Ovary (tissue), 9 donors: Measurements from ENCODE around the gene ARMC10. TPM values are rescaled to one million over a fixed set of nuclear protein-coding genes. Genes with fewer than 3 reads are reported as not detected.
"Not testable (repeated sequence)": the region's sequence is repeated elsewhere in the genome, so short reads cannot be mapped to it uniquely, and the experiment has no call there.

Experiments used
- DNase-seq, 5 donors: peaks; one replicate each; pipeline ENCODE4 v3.0.0-alpha.2; 2019 to 2020
- H3K27ac ChIP-seq, 2 donors: fragments of 200-600 bp; one replicate each; pipeline versions ENCODE4 v1.5.1 to v1.8.0; 2019 to 2022
- H3K27me3 ChIP-seq: fragments of 200-600 bp; one replicate; pipeline ENCODE4 v1.8.0; 2022
- H3K36me3 ChIP-seq: fragments of 200-600 bp; sonication (generic); one replicate; pipeline ENCODE4 v1.5.1; 2019
- H3K4me1 ChIP-seq: one replicate; pipeline ENCODE4 v1.8.1; 2013; ENCODE audit warnings: mild to moderate bottlenecking, moderate library complexity; ENCODE audit not compliant: insufficient read depth
- H3K4me3 ChIP-seq: fragments of 200-600 bp; sonication (generic); one replicate; pipeline ENCODE4 v1.5.1; 2017
- H3K9me3 ChIP-seq, 2 donors: fragments of 200-600 bp in 1 of 2; sonication (generic) in 1 of 2; one replicate each; pipeline versions ENCODE4 v1.5.1 to v1.8.1; 2013 to 2019; ENCODE audit warnings: mild to moderate bottlenecking in 1 of 2, moderate library complexity in 1 of 2
- CTCF ChIP-seq, 3 donors: fragments of 450-650 bp in 2 of 3; fragments of 200-600 bp in 1 of 3; IDR thresholded peaks; one replicate each; pipeline versions ENCODE4 v1.5.1 to v1.8.0; 2016 to 2022; ENCODE audit warnings: antibody characterized with exemption in 3 of 3, mild to moderate bottlenecking in 1 of 3
- EP300 ChIP-seq: sonication (generic); formaldehyde crosslinking; IDR thresholded peaks from one replicate; pipeline ENCODE4 v1.6.1; 2017; ENCODE audit warnings: antibody characterized with exemption
- POLR2A ChIP-seq: fragments of 450-650 bp; IDR thresholded peaks from one replicate; pipeline ENCODE4 v1.6.1; 2017; ENCODE audit warnings: antibody characterized with exemption, mild to moderate bottlenecking, moderate library complexity
- WGBS, 3 donors: extraction: QIAGEN DNeasy Blood & Tissue Kit in 1 of 3; methylation state at CpG; one replicate each; pipeline versions ENCODE4 v1.1.5 to v1.1.7; 2013 to 2017; 5-methylcytosine and 5-hydroxymethylcytosine counted together
- intact Hi-C, 4 donors: fragments of 100-400 bp; cut with DNase I; formaldehyde crosslinking; loops; one replicate each; pipeline versions ENCODE4 v1.11.0 to v1.15.1; 2022 to 2023
- polyA plus RNA-seq, 2 donors: library from polyadenylated mRNA; stranded (reverse); fragments of 200-250 nt in 1 of 2; fragments of 350-450 nt in 1 of 2; fragmentation: Illumina TruSeq in 1 of 2; extraction: RNeasy Lipid Tissue Mini Kit (QIAGEN cat#74804) in 1 of 2; gene quantifications; one replicate each; pipeline ENCODE4 v1.2.3, GENCODE V29; 2013 to 2014
- total RNA-seq, 7 donors: library from RNA; depleted of rRNA in 2 of 7; stranded (reverse); fragments of >200 nt in 2 of 7; fragmentation: NEBNext Ultra II Directional in 3 of 7; extraction: Animal tissue kit (Norgen Biotek cat#: 25700) in 3 of 7; gene quantifications; one replicate each; pipeline versions ENCODE4 v1.1.0 to v1.2.4, GENCODE V29; 2016 to 2023
- donor health status: DM: no; HTN: no; CAD: no; lungs with moderate emphysema.
- donor health status: DM: no; HTN: no; CAD: no.
- donor health status: Bipolar disorder and iron deficiency.
- donor health status: DM: yes; HTN: yes; CAD: no.
- donor health status: DM: no; HTN: no; CAD: no.
- donor health status: DM: yes; HTN: yes; CAD: no.

Gene ARMC10
- total and polyA plus RNA-seq, 9 donors: 23.6 to 54.0 (median 48.3) TPM

GRCh38 chr7:103076764-103077163, 1.8 kb downstream of the ARMC10 start:
- Histone ChIP-seq H3K4me1 (peaks cover 6% of the 10 kb centered on the region), H3K4me3 (no peak overlapping the region), H3K27me3 (no peaks in the 10 kb centered on the region), H3K9me3 (no peaks in the 10 kb centered on the region), H3K36me3 (no peaks in the 10 kb centered on the region), H3K27ac (no peak overlapping the region)
- WGBS, 3 donors: 89 to 92% (median 89%) methylated on average over 7 of the region's 7 CpGs
- no peak for DNase-seq
- no peak for TF ChIP-seq POLR2A
- TF ChIP-seq EP300: no peak
- TF ChIP-seq CTCF (IDR thresholded peaks at IDR 0.05): no peak
- intact Hi-C loops: loop anchor here in 3 of 4 donors (5.0 to 10.0 kb wide), 2 partner anchors 68 to 71 kb away; partner anchors contain the start of gene NAPEPLD (in 3 of the 3)

DNA sequence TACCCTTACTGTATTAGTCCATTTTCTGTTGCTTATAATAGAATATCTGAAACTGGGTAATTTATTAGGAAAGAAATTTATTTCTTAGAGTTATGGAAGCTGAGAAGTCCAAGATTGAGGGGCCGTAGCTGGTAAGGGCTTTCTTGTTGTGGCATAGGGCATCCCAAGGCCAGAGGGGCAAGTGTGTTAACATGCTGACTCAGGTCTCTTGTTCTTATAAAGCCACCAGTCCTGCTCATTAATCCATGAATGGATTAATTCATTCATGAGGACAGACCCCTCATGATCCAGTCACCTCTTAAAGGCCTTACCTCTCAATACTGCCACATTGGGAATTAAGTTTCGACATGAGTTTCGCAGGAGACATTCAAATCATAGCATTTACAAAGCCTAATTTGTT, 2.4 kb downstream of the ARMC10 start:
- Histone ChIP-seq H3K27ac (no peak overlapping the region), H3K9me3 (no peaks in the 10 kb centered on the region), H3K36me3 (no peaks in the 10 kb centered on the region), H3K4me1 (peaks cover 6% of the 10 kb centered on the region), H3K27me3 (no peaks in the 10 kb centered on the region), H3K4me3 (no peak overlapping the region)
- intact Hi-C loops: loop anchor here in 3 of 4 donors (5.0 to 10.0 kb wide), 2 partner anchors 67 to 70 kb away; partner anchors contain the start of gene NAPEPLD (in 3 of the 3)
- DNase-seq: no peak
- WGBS, 3 donors: 97 to 99% (median 97%) methylated on average over 3 of the region's 3 CpGs
- TF ChIP-seq EP300 (no peak), POLR2A (no peak), CTCF (IDR thresholded peaks at IDR 0.05) (no peak)

DNA sequence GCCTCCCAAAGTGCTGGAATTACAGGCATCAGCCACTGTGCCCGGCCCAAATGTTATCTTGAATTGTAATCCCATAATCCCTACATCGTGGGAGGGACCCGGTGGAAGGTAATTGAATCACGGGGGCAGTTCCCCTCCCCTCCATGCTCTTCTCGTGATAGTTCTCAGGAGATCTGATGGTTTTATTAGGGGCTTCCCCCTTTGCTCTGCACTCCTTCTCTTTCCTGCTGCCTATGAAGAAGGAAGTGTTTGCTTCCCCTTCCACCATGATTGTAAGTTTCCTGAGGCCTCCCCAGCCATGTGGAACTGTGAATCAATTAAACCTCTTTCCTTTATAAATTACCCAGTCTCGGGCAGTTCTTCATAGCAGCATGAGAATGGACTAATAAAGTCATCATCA, 3.3 kb downstream of the ARMC10 start:
- intact Hi-C loops: loop anchor here in 3 of 4 donors (5.0 to 10.0 kb wide), 2 partner anchors 67 to 69 kb away; partner anchors contain the start of gene NAPEPLD (in 3 of the 3)
- not testable (repeated sequence) for H3K36me3 ChIP-seq, H3K4me1 ChIP-seq, DNase-seq, H3K4me3 ChIP-seq, H3K27me3 ChIP-seq, H3K27ac ChIP-seq, H3K9me3 ChIP-seq
- WGBS, 3 donors: 73 to 86% (median 80%) methylated on average over 6 of the region's 6 CpGs

DNA sequence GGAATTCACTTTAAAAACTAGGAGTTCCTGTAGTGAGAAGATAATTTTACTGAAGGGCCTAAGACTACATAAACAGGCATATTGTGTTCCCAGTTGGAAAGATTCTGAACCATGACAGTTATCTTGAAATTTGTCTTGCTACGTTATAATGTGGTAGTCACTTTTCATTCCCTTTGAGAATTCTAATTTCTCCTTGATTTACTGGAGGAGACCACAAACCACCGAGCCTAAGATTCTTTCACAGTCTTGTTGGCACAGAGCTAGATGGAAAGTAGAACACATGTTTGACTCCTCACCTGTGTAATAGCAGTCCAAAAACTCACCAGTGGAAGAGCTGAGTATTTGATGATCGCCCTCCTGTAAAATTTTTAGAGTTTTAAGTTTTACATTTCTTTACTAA, 4.9 kb downstream of the ARMC10 start:
- no peak for DNase-seq
- no peaks in the 10 kb centered on the region for H3K36me3 ChIP-seq
- H3K27me3 ChIP-seq: no peaks in the 10 kb centered on the region
- H3K4me3 ChIP-seq: no peak overlapping the region
- TF ChIP-seq POLR2A: no peak
- TF ChIP-seq CTCF (IDR thresholded peaks at IDR 0.05): no peak
- no peak for TF ChIP-seq EP300
- H3K9me3 ChIP-seq: no peaks in the 10 kb centered on the region
- intact Hi-C loops: loop anchor here in 3 of 4 donors (5.0 to 10.0 kb wide), 2 partner anchors 65 to 67 kb away; partner anchors contain the start of gene NAPEPLD (in 3 of the 3)
- 78 to 83% (median 81%) methylated on average over 3 of the region's 3 CpGs for WGBS, 3 donors
- H3K4me1 ChIP-seq: peaks cover 5% of the 10 kb centered on the region
- no peak overlapping the region for H3K27ac ChIP-seq

DNA sequence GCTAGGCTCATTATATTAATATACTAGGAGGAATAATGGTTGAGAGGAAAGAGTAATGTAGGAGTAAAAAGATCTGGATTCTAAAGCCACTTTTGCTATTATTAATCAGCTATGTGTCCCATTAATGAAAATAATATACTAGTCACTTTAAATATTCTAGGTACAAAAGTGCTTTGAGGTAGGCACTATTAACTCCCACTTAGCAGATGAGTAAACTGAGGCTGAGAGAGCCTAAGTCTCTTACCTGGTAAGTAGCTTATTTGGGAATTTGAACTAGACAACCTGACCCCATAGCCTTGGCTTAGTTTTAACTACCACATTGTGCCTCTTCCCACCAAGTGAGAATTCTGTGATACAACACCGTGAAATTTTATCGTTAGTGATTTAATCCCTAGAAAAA, 6.0 kb downstream of the ARMC10 start:
- no peak overlapping the region for H3K4me3 ChIP-seq
- intact Hi-C loops: no loop called here
- no peaks in the 10 kb centered on the region for H3K36me3 ChIP-seq
- no peaks in the 10 kb centered on the region for H3K9me3 ChIP-seq
- no peaks in the 10 kb centered on the region for H3K27me3 ChIP-seq
- DNase-seq: no peak
- TF ChIP-seq POLR2A: no peak
- TF ChIP-seq EP300: no peak
- TF ChIP-seq CTCF (IDR thresholded peaks at IDR 0.05): no peak
- H3K27ac ChIP-seq: no peak overlapping the region
- H3K4me1 ChIP-seq: peaks cover 5% of the 10 kb centered on the region
- WGBS, 3 donors: 92 to 97% (median 95%) methylated on average over 2 of the region's 2 CpGs
